Small intestine (tissue), 7 donors: ENCODE measurements around the gene KCNJ2. TPM values are rescaled to one million over a fixed set of nuclear protein-coding genes. Genes with fewer than 3 reads are reported as not detected.

ENCODE experiments used
- DNase-seq, 2 donors: peaks; one replicate each; pipeline versions ENCODE4 v3.0.0 to v3.0.0-alpha.2; 2013
- FAIRE-seq: peaks from 2 replicates; lab custom pipeline; 2012; peaks lifted over from hg19 to GRCh38; lab: Jason Lieb, UNC
- H3K27ac ChIP-seq, 3 donors: one replicate each; pipeline ENCODE4 v1.5.1; 2013; ENCODE audit warnings: low read length in 2 of 3, mild to moderate bottlenecking in 2 of 3, control low read depth in 1 of 3, inconsistent platforms in 1 of 3, low read depth in 1 of 3, moderate library complexity in 1 of 3
- H3K27me3 ChIP-seq, 3 donors: one replicate each; pipeline ENCODE4 v1.6.1; 2013; ENCODE audit warnings: low read length in 3 of 3, inconsistent platforms in 1 of 3; ENCODE audit not compliant: control insufficient read depth in 3 of 3, insufficient read depth in 3 of 3
- H3K36me3 ChIP-seq, 3 donors: one replicate each; pipeline ENCODE4 v1.6.1; 2013; ENCODE audit warnings: low read length in 3 of 3, inconsistent platforms in 1 of 3, low read depth in 1 of 3, mild to moderate bottlenecking in 1 of 3, moderate library complexity in 1 of 3; ENCODE audit not compliant: control insufficient read depth in 3 of 3, insufficient read depth in 2 of 3
- H3K4me1 ChIP-seq, 3 donors: one replicate each; pipeline ENCODE4 v1.6.1; 2013; ENCODE audit warnings: low read length in 2 of 3, inconsistent platforms in 1 of 3, low read depth in 1 of 3, mild to moderate bottlenecking in 1 of 3, moderate library complexity in 1 of 3; ENCODE audit not compliant: control insufficient read depth in 3 of 3, insufficient read depth in 2 of 3
- H3K4me3 ChIP-seq, 3 donors: one replicate each; pipeline ENCODE4 v1.5.1; 2013; ENCODE audit warnings: low read length in 3 of 3, control low read depth in 1 of 3, inconsistent platforms in 1 of 3, low read depth in 1 of 3, mild to moderate bottlenecking in 1 of 3, moderate library complexity in 1 of 3
- H3K9me3 ChIP-seq, 2 donors: one replicate each; pipeline ENCODE4 v1.6.1; 2013; ENCODE audit warnings: low read depth in 1 of 2, low read length in 1 of 2; ENCODE audit not compliant: control insufficient read depth in 2 of 2, insufficient read depth in 1 of 2
- WGBS, 3 donors: extraction: QIAGEN DNeasy Blood & Tissue Kit; methylation state at CpG; one replicate each; pipeline ENCODE4 v1.1.7; 2013; 5-methylcytosine and 5-hydroxymethylcytosine counted together
- polyA plus RNA-seq, 4 donors: library from polyadenylated mRNA; stranded (reverse) in 3 of 4; unstranded in 1 of 4; fragments of 200-250 nt in 3 of 4; fragments of 120-200 nt in 1 of 4; gene quantifications; one replicate each; pipeline versions ENCODE4 v1.2.1 to v1.2.3, GENCODE V29; 2013
- donor health status: healthy with polysubstance abuse.
- donor health status: control.
- donor health status: control.
- donor health status: Bipolar disorder and iron deficiency.
- donor health status: healthy.

KCNJ2 gene
- polyA plus RNA-seq, 4 donors: 0.27 to 1.6 (median 0.57) TPM

GRCh38 chr17:70139449-70139993 is 29.8 kb upstream of the KCNJ2 start:
- no peak for FAIRE-seq
- 35 to 66% (median 36%) methylated on average over 3 of the region's 3 CpGs for WGBS, 3 donors
- Histone ChIP-seq H3K9me3 (no peaks in the 10 kb centered on the region), H3K4me1 (peaks cover 2 to 6% (median 4%) of the 10 kb centered on the region in 3 donors), H3K4me3 (no peak overlapping the region), H3K27ac (no peak overlapping the region), H3K36me3 (no peaks in the 10 kb centered on the region), H3K27me3 (no peaks in the 10 kb centered on the region)
- DNase-seq: no peak

GRCh38 chr17:70144260-70144846 is 25.0 kb upstream of the KCNJ2 start:
- no peaks in the 10 kb centered on the region for H3K27me3 ChIP-seq
- no peak overlapping the region for H3K27ac ChIP-seq
- DNase-seq: peak; percentile 37 to 55
- WGBS, 3 donors: 19 to 29% (median 23%) methylated on average over 6 of the region's 6 CpGs
- FAIRE-seq: peak; percentile 81
- H3K4me1 ChIP-seq: no peaks in the 10 kb centered on the region
- H3K9me3 ChIP-seq: no peaks in the 10 kb centered on the region
- no peaks in the 10 kb centered on the region for H3K36me3 ChIP-seq
- H3K4me3 ChIP-seq: no peak overlapping the region

- DNase-seq (no peak), FAIRE-seq (no peak)
- Histone ChIP-seq H3K9me3 (no peaks in the 10 kb centered on the region), H3K27me3 (no peaks in the 10 kb centered on the region), H3K4me1 (no peaks in the 10 kb centered on the region), H3K4me3 (no peak overlapping the region), H3K36me3 (no peaks in the 10 kb centered on the region), H3K27ac (no peak overlapping the region)
- 91 to 94% (median 94%) methylated on average over 3 of the region's 3 CpGs for WGBS, 3 donors
These were observed 16.1 kb upstream of the KCNJ2 start for GRCh38 chr17:70153210-70153609.

GRCh38 chr17:70157151-70157550 is 12.2 kb upstream of the KCNJ2 start:
- DNase-seq (no peak), FAIRE-seq (no peak)
- WGBS, 3 donors: 81 to 95% (median 85%) methylated on average over 4 of the region's 4 CpGs

GRCh38 chr17:70158180-70158579 is 11.2 kb upstream of the KCNJ2 start:
- no peak for DNase-seq
- Histone ChIP-seq H3K36me3 (no peaks in the 10 kb centered on the region), H3K27ac (no peak overlapping the region), H3K9me3 (no peaks in the 10 kb centered on the region), H3K4me3 (no peak overlapping the region), H3K27me3 (no peaks in the 10 kb centered on the region), H3K4me1 (no peaks in the 10 kb centered on the region)
- no peak for FAIRE-seq
- 81 to 91% (median 82%) methylated on average over 4 of the region's 4 CpGs for WGBS, 3 donors

More at GRCh38 chr17:70157151-70157550, 12.2 kb upstream of the KCNJ2 start:
- Histone ChIP-seq H3K27me3 (no peaks in the 10 kb centered on the region), H3K4me3 (no peak overlapping the region), H3K9me3 (no peaks in the 10 kb centered on the region), H3K4me1 (no peaks in the 10 kb centered on the region), H3K27ac (no peak overlapping the region), H3K36me3 (no peaks in the 10 kb centered on the region)

GRCh38 chr17:70158591-70158990 is 10.7 kb upstream of the KCNJ2 start:
- no peak for FAIRE-seq

GRCh38 chr17:70159980-70160379 is 9.4 kb upstream of the KCNJ2 start:
- 48 to 58% (median 49%) methylated on average over 2 of the region's 2 CpGs for WGBS, 3 donors
- Histone ChIP-seq H3K9me3 (no peaks in the 10 kb centered on the region), H3K27ac (no peak overlapping the region), H3K4me3 (no peak overlapping the region), H3K27me3 (no peaks in the 10 kb centered on the region), H3K4me1 (no peaks in the 10 kb centered on the region), H3K36me3 (no peaks in the 10 kb centered on the region)
- FAIRE-seq: no peak
- DNase-seq: no peak

More at GRCh38 chr17:70158591-70158990, 10.7 kb upstream of the KCNJ2 start:
- no peaks in the 10 kb centered on the region for H3K27me3 ChIP-seq
- DNase-seq: no peak
- no peaks in the 10 kb centered on the region for H3K4me1 ChIP-seq
- no peak overlapping the region for H3K27ac ChIP-seq
- no peak overlapping the region for H3K4me3 ChIP-seq
- H3K9me3 ChIP-seq: no peaks in the 10 kb centered on the region
- WGBS, 3 donors: 79 to 90% (median 84%) methylated on average over 6 of the region's 6 CpGs
- no peaks in the 10 kb centered on the region for H3K36me3 ChIP-seq

- H3K27ac ChIP-seq: no peak overlapping the region
- no peaks in the 10 kb centered on the region for H3K27me3 ChIP-seq
- WGBS, 3 donors: 79 to 93% (median 84%) methylated on average over 1 of the region's 1 CpG
- H3K4me1 ChIP-seq: no peaks in the 10 kb centered on the region
- DNase-seq: no peak
- H3K36me3 ChIP-seq: no peaks in the 10 kb centered on the region
- H3K4me3 ChIP-seq: no peak overlapping the region
- no peaks in the 10 kb centered on the region for H3K9me3 ChIP-seq
- FAIRE-seq: no peak
These were observed 7.8 kb upstream of the KCNJ2 start for GRCh38 chr17:70161519-70161918.
